ENCODE data around the gene WDFY2.
"Not testable (repeated sequence)": the region's sequence is repeated elsewhere in the genome, so short reads cannot be mapped to it uniquely, and the experiment has no call there.

WDFY2 gene

GRCh38 chr13:51635137-51635878 is 51.0 kb downstream of the WDFY2 start:
- no peak for DNase-seq

DNA sequence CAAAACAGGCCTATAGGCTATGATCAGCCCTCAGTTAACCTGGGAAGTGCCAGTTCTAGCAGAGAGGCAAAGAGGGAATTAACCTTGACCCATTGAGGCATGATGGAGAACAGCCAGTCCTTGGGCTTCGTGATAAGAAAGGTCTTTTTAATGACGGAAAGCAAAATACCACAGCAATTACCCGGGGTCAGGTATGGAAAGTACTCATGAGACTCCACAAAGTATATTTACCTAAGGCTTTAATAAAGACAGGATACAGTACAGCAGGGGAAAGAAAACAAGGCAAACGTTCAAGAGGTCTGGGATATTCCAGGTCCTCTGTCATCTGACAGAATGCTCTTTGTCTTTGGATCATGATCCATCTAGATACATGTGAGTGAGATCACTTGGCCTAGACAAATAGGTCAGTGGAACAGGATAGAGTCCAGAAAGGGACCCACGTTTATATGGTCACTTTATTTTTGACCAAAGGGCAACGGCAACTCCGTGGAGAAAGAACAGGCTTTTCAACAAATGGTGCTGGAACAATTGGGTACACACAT is 52.2 kb downstream of the WDFY2 start:
- DNase-seq = peak; percentile 79

DNA sequence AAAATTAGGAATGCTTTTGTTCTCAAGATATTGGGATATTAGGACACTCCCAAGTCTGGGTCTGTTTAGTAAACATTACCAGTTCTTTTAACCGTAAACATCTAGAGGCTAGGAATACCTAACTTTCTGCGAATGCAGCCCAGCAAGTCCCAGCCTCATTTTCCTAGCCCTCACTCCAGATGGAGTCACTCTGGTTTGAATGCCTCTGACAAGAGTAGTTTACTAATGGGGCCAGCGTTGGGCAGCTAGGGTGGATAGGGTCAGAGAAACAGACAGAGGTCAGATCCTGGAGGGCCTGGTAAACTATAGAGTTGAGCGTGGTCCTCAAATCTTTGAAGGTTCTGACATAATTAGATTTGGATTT is 53.6 kb downstream of the WDFY2 start:
- no peak for DNase-seq

DNA sequence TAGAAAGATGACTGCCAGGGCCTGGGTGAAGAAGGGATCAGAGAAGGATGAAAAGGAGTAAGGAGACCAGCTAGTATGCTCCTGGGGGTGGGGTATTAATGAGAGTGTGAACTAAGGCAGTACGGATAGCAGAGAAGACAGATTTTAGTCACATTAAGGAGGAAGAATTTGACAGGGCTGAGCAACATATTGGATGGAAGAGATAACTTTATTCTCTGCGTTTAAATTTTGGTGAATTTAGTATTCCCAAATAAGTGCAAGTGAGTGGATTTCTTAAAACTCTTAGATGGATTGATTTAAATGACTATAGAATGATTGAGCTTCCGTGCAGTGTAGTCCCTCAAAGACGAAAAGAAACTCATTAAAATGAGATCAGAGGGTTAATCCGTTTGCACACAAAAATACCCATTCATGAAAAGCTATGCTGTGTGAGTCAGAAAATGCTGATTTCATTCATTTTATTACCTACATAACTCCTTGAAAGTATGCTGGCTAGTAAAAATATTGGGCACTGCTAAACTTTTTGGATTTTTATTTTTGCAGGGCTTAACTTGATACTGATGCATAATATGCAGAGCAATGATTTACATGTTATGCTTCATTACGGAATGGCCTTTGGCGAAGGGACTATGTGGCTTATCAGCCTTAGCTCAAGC is 54.1 kb downstream of the WDFY2 start:
- no peak for DNase-seq

DNA sequence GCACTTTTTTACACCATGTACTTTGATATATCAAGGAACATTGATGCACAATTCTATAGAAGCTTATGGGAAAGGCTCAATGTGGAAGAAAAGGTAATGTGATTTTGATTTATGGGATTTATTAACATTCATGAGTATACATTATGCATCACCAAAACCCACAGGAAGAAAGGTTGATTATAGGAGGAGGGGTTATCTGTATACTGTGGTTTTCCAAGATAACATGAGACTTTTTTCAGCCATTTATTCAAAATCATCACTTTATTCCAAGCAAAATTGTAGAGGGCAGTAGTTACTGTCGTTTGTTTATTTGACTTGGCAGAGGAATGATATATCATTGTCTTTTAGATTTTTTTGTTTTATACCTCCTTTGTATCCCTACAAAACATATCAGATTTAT is 54.9 kb downstream of the WDFY2 start:
- DNase-seq = no peak

GRCh38 chr13:51640696-51641095 is 56.4 kb downstream of the WDFY2 start:
- DNase-seq = not testable (repeated sequence)

GRCh38 chr13:51643105-51643881 is 59.0 kb downstream of the WDFY2 start:
- DNase-seq = no peak

GRCh38 chr13:51643882-51644281 is 59.6 kb downstream of the WDFY2 start:
- no peak for DNase-seq

DNA sequence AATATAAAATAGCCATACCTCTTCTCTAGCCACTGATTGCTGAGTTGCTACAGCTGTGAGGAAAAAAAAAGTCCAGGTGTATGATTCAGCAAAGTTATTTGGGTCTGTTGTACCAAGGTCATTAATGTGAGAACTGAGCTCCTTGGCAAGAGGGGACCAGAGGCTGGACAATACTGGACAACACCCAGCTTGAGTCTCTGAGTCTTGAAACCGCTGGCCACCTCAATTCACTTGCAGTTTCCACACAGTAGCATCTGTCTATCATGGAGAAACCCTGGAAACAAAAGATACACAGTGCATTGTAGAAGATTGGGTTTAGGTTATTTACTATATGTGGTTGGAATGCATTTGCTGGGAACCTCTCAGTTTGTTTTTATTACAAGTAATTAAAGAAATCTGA is 60.4 kb downstream of the WDFY2 start:
- no peak for DNase-seq

GRCh38 chr13:51645154-51645650 is 60.9 kb downstream of the WDFY2 start:
- DNase-seq = no peak

- DNase-seq = no peak
Measured at GRCh38 chr13:51645761-51646670, 61.8 kb downstream of the WDFY2 start.

GRCh38 chr13:51647067-51647466 is 62.8 kb downstream of the WDFY2 start:
- DNase-seq = no peak

DNA sequence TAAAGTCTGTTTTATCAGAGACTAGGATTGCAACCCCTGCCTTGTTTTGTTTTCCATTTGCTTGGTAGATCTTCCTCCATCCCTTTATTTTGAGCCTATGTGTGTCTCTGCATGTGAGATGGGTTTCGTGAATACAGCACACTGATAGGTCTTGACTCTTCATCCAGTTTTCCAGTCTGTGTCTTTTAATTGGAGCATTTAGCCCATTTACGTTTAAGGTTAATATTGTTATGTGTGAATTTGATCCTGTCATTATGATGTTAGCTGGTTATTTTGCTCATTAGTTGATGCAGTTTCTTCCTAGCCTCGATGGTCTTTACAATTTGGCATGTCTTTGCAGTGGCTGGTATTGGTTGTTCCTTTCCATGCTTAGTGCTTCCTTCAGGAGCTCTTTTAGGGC is 67.9 kb downstream of the WDFY2 start:
- not testable (repeated sequence) for DNase-seq

DNA sequence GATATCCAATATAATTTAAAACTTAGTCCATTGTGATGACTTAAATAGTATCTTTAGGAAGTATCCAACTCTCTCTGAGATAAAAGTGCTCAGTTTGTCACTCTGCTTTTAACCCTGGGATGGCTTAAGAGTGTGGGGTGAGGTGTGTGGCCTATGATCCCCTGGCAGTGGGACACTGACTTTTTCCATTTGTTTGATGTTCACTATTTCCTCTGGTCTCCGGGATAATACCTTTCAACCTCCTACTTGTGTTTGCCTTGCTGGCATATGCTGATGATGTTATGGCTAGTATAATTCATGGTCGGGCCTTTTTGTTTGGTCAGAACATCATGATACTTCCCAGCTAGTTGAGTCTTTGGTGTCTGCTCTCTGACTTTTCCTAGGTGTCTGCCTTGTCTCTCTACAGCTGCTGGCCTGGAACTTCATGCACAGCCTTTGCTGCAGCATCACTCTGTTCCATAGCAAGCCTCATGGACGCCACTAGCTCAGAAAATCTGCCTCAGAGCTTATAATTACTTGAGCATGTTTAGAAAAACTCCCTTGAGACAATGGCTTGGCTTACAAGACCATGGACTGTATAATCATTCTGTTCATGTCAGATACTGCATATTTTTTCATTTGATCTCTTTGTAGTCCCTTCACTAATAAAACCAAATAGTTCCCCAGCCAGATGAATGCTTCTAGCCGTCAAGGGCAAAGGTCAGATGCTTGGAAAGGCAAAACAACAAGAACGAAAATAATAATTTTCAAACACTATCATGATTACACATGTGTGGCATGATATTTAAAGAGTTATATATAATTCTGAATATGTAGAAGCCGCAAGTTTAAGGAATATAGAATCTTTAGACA is 75.2 kb downstream of the WDFY2 start:
- no peak for DNase-seq

GRCh38 chr13:51660813-51661212 is 76.6 kb downstream of the WDFY2 start:
- no peak for DNase-seq

- DNase-seq = no peak
Measured at GRCh38 chr13:51663973-51664957, 80.0 kb downstream of the WDFY2 start.

GRCh38 chr13:51665456-51665855 is 81.2 kb downstream of the WDFY2 start:
- DNase-seq = no peak

DNA sequence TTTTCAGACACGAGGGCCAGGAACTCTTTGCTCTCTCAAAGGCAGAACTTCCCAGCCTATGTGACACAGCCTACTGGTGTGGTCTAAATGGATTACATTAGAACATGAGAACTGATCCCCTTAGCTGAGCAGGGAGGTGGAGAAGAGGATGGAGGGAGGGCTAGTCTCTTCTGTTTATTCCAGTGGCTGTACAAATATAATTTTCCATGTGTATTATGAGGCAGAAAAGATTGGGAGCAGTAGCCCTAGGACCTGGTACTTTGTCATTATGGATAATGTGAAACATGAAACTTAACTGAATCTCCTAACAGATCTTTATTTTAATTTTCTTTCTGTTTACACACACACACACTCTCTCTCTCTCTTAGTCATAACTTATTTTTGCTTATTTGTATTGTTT is 82.1 kb downstream of the WDFY2 start:
- no peak for DNase-seq

- DNase-seq = no peak
Measured at GRCh38 chr13:51666839-51667238, 82.6 kb downstream of the WDFY2 start.

GRCh38 chr13:51668580-51669195 is 84.4 kb downstream of the WDFY2 start:
- DNase-seq = no peak

Data from DMS153 (cell line).